Measurements from ENCODE around the gene SNAI3.

The SNAI3 gene

GRCh38 chr16:88639231-88640038, 46.9 kb downstream of the SNAI3 start:
- H3K27ac ChIP-seq = no peak overlapping the region
- TF ChIP-seq ZFX (IDR thresholded peaks at IDR 0.05; ENCODE audit: borderline replicate concordance) (no peak), CTCF (IDR thresholded peaks at IDR 0.05) (no peak)

GRCh38 chr16:88638323-88639230, 47.7 kb downstream of the SNAI3 start, which contains the start of gene IL17C:
IL17C (plus strand) TSS chr16:88638572; CDS start chr16:88638642, 70 bp downstream.
- no peak for TF ChIP-seq CTCF (IDR thresholded peaks at IDR 0.05)
- H3K27ac ChIP-seq = no peak within 1 kb of the TSS

GRCh38 chr16:88636488-88637265, 49.6 kb downstream of the SNAI3 start:
- H3K27ac ChIP-seq = no peak overlapping the region
- TF ChIP-seq ZFX (IDR thresholded peaks at IDR 0.05; ENCODE audit: borderline replicate concordance) (no peak), CTCF (IDR thresholded peaks at IDR 0.05) (no peak)

- no peak overlapping the region for H3K27ac ChIP-seq
- TF ChIP-seq ZFX (IDR thresholded peaks at IDR 0.05; ENCODE audit: borderline replicate concordance) (no peak), CTCF (IDR thresholded peaks at IDR 0.05) (no peak)
Measured at GRCh38 chr16:88635671-88636319, 50.5 kb downstream of the SNAI3 start.

GRCh38 chr16:88634994-88635670, 51.2 kb downstream of the SNAI3 start:
- TF ChIP-seq CTCF (IDR thresholded peaks at IDR 0.05) = no peak
- no peak for TF ChIP-seq ZFX (IDR thresholded peaks at IDR 0.05; ENCODE audit: borderline replicate concordance)
- no peak overlapping the region for H3K27ac ChIP-seq

All from 22Rv1 (cell line).